ENCODE measurements around the gene HSPB9.
"Not testable (repeated sequence)": the region's sequence is repeated elsewhere in the genome, so short reads cannot be mapped to it uniquely, and the experiment has no call there.

HSPB9 gene

GRCh38 chr17:42143138-42143537 is 20.5 kb downstream of the HSPB9 start:
- DNase-seq (ENCODE audit: low read depth): not testable (repeated sequence)

DNA sequence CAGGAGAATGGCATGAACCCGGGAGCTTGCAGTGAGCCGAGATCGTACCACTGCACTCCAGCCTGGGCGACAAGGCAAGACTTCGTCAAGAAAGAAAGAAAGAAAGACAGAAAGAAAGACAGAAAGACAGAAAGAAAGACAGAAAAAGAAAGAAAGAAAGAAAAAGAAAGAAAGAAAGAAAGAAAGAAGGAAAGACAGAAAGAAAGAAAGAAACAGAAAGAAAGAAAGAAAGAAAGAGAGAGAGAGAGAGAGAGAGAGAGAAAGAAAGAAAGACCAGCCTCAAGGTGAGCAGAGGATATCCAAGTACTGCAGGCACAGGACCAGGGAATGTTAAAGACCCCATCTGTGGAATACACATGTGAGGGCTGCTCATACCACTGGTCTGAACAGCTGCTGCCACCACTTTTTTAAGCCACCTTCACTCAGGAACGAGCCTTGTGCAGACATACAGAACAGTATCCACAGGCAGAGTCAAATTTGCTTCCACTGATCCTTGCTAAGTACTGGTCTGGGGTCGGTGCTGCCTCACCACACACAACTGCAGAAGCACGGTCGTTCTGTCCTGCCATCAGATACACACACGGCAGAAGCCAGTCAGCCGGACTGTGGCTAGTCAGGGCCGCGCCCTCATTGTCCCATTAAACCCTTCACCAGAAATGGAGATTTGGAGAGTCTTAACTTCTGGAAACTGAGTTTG is 24.5 kb downstream of the HSPB9 start:
- DNase-seq (ENCODE audit: low read depth): no peak

DNA sequence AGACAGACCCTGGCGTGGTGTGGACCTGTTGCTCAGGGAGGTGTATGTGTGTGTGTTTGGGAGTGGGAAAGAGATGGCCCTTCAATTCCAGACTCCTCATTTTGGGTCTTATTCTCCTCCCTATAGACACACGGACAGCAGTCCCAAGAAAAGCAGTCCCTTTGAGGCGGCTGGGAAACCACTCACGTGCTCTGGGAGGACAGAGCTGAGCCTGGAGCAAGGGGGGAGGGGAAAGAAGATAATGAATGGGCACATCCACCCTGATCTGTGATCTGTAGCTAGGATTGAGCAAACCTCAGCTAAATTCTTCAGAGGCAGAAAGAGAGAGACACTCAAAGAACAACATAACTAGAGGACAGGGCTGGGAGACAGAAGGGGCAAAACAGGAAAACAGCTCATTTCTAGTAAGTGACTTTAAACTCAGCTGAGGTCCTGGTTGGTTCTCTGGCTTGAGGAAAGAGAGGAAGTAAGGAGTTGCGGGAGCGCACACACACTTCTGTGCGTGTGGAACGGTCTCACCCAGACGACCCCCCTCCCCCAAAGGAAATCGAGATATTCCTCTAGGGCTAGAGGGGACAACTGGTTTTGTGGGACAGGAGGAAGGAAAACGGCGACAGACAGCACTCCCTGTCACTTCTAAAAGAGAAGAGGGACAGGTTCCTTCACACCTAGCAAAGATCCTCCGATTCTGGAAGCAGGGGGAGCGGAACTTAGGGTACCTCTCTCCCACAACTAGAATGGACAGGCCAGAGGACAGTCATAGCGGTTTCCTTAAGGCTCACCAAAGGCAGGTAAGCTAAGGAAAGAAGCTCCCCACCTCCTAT is 31.5 kb downstream of the HSPB9 start:
- no peak for DNase-seq (ENCODE audit: low read depth)

GRCh38 chr17:42155614-42156045 is 33.0 kb downstream of the HSPB9 start:
- DNase-seq (ENCODE audit: low read depth): no peak

DNA sequence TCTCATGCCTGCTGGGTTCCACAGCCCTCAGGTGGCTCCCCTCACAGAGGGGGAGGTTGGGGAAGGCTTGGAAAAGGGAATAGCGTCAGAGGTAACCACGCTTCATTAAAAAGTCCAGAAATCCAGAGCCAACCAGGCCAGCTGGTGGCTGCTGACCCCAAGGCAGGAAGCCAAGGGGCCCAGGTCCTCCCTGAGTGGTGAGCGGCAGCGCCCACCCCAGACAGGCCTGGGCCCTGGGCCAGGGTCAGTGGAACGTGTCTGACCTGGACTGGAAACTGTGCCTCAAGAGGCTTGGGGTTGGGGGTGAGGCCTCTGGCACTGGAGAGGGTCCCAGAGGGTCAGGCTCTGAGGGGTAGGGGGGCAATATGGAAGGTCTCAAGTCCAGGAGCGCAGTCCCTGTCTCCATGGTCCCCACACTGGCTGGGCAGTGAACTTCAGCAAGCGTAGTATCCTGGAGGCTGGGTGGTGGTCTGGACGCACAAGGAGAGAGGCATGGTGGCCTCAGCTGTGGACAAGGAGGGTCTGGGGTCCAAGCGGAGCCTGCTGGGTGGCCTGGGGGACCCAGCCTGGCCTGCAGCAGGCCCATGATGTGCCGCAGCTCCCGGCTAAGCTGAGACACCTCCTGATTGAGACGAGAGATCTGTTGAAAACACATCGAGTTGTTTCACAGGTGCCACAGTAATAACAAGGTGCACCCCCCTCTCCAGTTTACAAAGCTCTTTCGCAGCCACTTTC is 37.4 kb downstream of the HSPB9 start:
- no peak for DNase-seq (ENCODE audit: low read depth)

DNA sequence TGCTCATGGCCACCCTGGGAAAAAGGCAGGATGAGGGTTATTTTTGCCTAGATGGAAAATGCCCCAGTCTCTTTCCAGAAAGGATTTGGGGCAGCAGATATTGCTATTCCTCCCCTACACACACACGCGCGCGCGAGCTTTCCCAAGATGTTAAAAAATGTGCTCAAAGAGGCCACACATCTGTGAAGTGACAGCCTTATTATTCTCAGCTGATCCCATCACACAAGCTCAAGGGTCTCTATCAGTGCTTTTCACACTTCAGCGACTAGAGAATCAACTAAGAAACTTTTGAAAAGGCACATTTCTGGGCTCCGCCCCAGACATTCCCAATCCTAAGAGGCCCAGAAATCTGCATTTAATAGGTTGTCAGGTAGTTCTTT is 37.9 kb downstream of the HSPB9 start:
- DNase-seq (ENCODE audit: low read depth): no peak

DNA sequence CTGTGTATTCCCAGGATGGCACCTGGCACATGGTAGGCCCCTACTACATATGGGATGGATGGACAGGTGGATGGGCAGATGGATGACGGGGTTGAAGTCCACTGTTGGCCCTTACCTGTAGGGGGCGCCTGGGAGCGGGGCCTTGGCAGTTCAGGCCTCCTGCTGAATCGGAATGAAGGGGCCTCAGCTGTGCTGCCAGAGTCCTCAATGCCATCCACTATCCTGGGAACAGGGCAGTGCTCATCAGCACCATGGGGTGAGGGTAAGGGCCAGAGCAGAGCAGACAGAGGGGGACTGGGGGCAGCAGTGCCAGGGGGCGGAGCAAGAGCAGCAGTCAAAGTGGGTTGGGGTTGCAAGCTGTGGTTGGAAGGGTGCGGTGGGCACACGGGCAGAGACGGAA is 40.5 kb downstream of the HSPB9 start:
- DNase-seq (ENCODE audit: low read depth): peak; percentile 58

- no peak for DNase-seq (ENCODE audit: low read depth)
Observed at GRCh38 chr17:42163696-42164407, 41.2 kb downstream of the HSPB9 start.

DNA sequence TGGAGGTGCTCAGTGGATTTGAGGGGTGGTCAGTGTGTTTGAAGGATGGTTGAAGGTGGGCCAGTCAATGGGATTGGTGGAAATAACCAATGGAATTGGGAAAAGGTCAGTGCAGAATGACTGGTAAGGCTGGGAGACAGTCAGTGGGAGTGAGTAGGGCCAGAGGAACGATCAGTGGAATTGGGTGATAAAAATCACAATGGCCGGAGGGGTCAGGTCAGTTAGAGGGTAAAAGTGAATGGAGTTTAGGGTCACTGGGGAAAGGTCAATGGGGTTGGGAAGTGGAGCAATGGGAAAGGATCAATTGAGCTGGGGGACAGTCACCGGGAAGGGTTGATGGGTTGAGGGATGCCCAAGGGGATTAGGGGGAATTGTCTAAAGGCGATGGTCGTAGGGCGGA is 43.1 kb downstream of the HSPB9 start:
- no peak for DNase-seq (ENCODE audit: low read depth)

DNA sequence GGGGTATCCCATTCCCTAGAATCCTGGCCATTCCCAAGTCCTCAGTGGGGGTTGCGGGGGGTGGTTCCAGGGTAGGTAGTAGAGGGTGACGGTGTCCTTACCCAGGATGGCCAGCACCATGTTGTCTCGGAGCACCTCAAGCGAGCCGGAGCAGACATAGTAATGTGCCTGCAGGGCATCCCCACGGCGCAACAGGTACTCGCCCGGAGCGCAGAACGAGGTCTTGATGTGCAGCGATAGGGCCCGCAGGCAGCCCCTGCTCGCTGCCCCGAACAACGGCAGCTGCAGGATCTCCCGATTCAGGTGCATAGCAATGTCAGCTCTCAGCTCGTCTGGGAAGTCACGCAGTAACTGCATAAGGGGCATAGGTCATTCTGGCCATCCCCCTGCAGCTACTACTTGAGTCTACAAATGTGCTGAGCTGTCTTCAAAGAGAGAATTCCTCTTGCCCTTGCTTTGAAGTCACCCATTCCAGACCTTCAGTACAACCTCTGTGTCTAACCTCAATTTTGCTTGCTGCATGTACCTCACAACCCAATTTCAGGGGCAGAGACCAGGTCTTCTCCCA is 43.7 kb downstream of the HSPB9 start:
- DNase-seq (ENCODE audit: low read depth): no peak

GRCh38 chr17:42167807-42168206 is 45.2 kb downstream of the HSPB9 start:
- DNase-seq (ENCODE audit: low read depth): no peak

- no peak for DNase-seq (ENCODE audit: low read depth)
Observed at GRCh38 chr17:42169351-42169750, 46.7 kb downstream of the HSPB9 start.

- DNase-seq (ENCODE audit: low read depth): no peak
Observed at GRCh38 chr17:42171831-42172230, 49.2 kb downstream of the HSPB9 start.

Measured in activated T-cell treated with anti-CD3 and anti-CD28 coated beads for 48 hours (primary cell).